ENCODE measurements around the gene BTNL9.

Gene BTNL9

GRCh38 chr5:181053488-181054121 is 13.5 kb downstream of the BTNL9 start:
- DNase-seq (ENCODE audit: low spot score) (no peak), ATAC-seq (ENCODE audit: low read depth) (peak; percentile 32)
- TF ChIP-seq CTCF (IDR thresholded peaks at IDR 0.05; ENCODE audit: poor library complexity, severe bottlenecking) = no peak
- peaks cover 81% of the 10 kb centered on the region for H3K27me3 ChIP-seq (ENCODE audit: insufficient read depth, poor library complexity, severe bottlenecking)
- no peaks in the 10 kb centered on the region for H3K36me3 ChIP-seq (ENCODE audit: low read depth)
- H3K4me1 ChIP-seq (ENCODE audit: insufficient read depth, poor library complexity, severe bottlenecking) = no peaks in the 10 kb centered on the region
- H3K4me3 ChIP-seq (ENCODE audit: severe bottlenecking) = peak overlapping the region; percentile 51
- H3K9me3 ChIP-seq (ENCODE audit: severe bottlenecking) = no peaks in the 10 kb centered on the region
- no peak overlapping the region for H3K27ac ChIP-seq (ENCODE audit: poor library complexity, severe bottlenecking)

GRCh38 chr5:181054138-181054537 is 14.1 kb downstream of the BTNL9 start:
- no peaks in the 10 kb centered on the region for H3K36me3 ChIP-seq (ENCODE audit: low read depth)
- no peak overlapping the region for H3K27ac ChIP-seq (ENCODE audit: poor library complexity, severe bottlenecking)
- H3K4me3 ChIP-seq (ENCODE audit: severe bottlenecking) = no peak overlapping the region
- TF ChIP-seq CTCF (IDR thresholded peaks at IDR 0.05; ENCODE audit: poor library complexity, severe bottlenecking) = no peak
- no peaks in the 10 kb centered on the region for H3K9me3 ChIP-seq (ENCODE audit: severe bottlenecking)
- H3K27me3 ChIP-seq (ENCODE audit: insufficient read depth, poor library complexity, severe bottlenecking) = peaks cover 83% of the 10 kb centered on the region
- DNase-seq (ENCODE audit: low spot score) (no peak), ATAC-seq (ENCODE audit: low read depth) (no peak)
- H3K4me1 ChIP-seq (ENCODE audit: insufficient read depth, poor library complexity, severe bottlenecking) = no peaks in the 10 kb centered on the region

- peaks cover 82% of the 10 kb centered on the region for H3K27me3 ChIP-seq (ENCODE audit: insufficient read depth, poor library complexity, severe bottlenecking)
- H3K27ac ChIP-seq (ENCODE audit: poor library complexity, severe bottlenecking) = no peak overlapping the region
- TF ChIP-seq CTCF (IDR thresholded peaks at IDR 0.05; ENCODE audit: poor library complexity, severe bottlenecking) = no peak
- H3K4me1 ChIP-seq (ENCODE audit: insufficient read depth, poor library complexity, severe bottlenecking) = no peaks in the 10 kb centered on the region
- H3K4me3 ChIP-seq (ENCODE audit: severe bottlenecking) = no peak overlapping the region
- no peak for ATAC-seq (ENCODE audit: low read depth)
- no peaks in the 10 kb centered on the region for H3K9me3 ChIP-seq (ENCODE audit: severe bottlenecking)
- no peaks in the 10 kb centered on the region for H3K36me3 ChIP-seq (ENCODE audit: low read depth)
- DNase-seq (ENCODE audit: low spot score) = no peak
Measured at GRCh38 chr5:181054871-181055459, 14.9 kb downstream of the BTNL9 start.

GRCh38 chr5:181056431-181056830 is 16.4 kb downstream of the BTNL9 start:
- no peak for DNase-seq (ENCODE audit: low spot score)
- no peaks in the 10 kb centered on the region for H3K36me3 ChIP-seq (ENCODE audit: low read depth)
- ATAC-seq (ENCODE audit: low read depth) = no peak
- TF ChIP-seq CTCF (IDR thresholded peaks at IDR 0.05; ENCODE audit: poor library complexity, severe bottlenecking) = no peak
- no peaks in the 10 kb centered on the region for H3K9me3 ChIP-seq (ENCODE audit: severe bottlenecking)
- H3K4me3 ChIP-seq (ENCODE audit: severe bottlenecking) = no peak overlapping the region
- no peak overlapping the region for H3K27ac ChIP-seq (ENCODE audit: poor library complexity, severe bottlenecking)
- H3K4me1 ChIP-seq (ENCODE audit: insufficient read depth, poor library complexity, severe bottlenecking) = no peaks in the 10 kb centered on the region
- peaks cover 86% of the 10 kb centered on the region for H3K27me3 ChIP-seq (ENCODE audit: insufficient read depth, poor library complexity, severe bottlenecking)

GRCh38 chr5:181058321-181058720 is 18.3 kb downstream of the BTNL9 start:
- Histone ChIP-seq H3K27ac (ENCODE audit: poor library complexity, severe bottlenecking) (no peak overlapping the region), H3K4me3 (ENCODE audit: severe bottlenecking) (no peak overlapping the region), H3K27me3 (ENCODE audit: insufficient read depth, poor library complexity, severe bottlenecking) (peaks cover 85% of the 10 kb centered on the region), H3K9me3 (ENCODE audit: severe bottlenecking) (no peaks in the 10 kb centered on the region), H3K36me3 (ENCODE audit: low read depth) (no peaks in the 10 kb centered on the region), H3K4me1 (ENCODE audit: insufficient read depth, poor library complexity, severe bottlenecking) (no peaks in the 10 kb centered on the region)
- ATAC-seq (ENCODE audit: low read depth) = no peak
- no peak for DNase-seq (ENCODE audit: low spot score)
- no peak for TF ChIP-seq CTCF (IDR thresholded peaks at IDR 0.05; ENCODE audit: poor library complexity, severe bottlenecking)

Measured in RWPE2 (cell line).